CD1c-positive myeloid dendritic cell (primary cell): ENCODE measurements around the gene ABTB2.
A peak's percentile ranks its signal among the peaks of the same experiment; 100 is the strongest.
"Not testable (repeated sequence)": the region's sequence is repeated elsewhere in the genome, so short reads cannot be mapped to it uniquely, and the experiment has no call there.

ENCODE experiments used
- DNase-seq: peaks from one replicate; pipeline ENCODE4 v3.0.0-alpha.2; 2016; ENCODE audit errors: extremely low spot score

The ABTB2 gene

GRCh38 chr11:34262531-34263081, 95.2 kb downstream of the ABTB2 start:
- DNase-seq: no peak

- no peak for DNase-seq
These were observed 96.0 kb downstream of the ABTB2 start for GRCh38 chr11:34261820-34262219.

- no peak for DNase-seq
These were observed 96.7 kb downstream of the ABTB2 start for GRCh38 chr11:34261095-34261494.

GRCh38 chr11:34260072-34260575, 97.7 kb downstream of the ABTB2 start:
- no peak for DNase-seq

GRCh38 chr11:34259087-34259486, 98.7 kb downstream of the ABTB2 start:
- no peak for DNase-seq

- DNase-seq: no peak
These were observed 101.2 kb downstream of the ABTB2 start for GRCh38 chr11:34256626-34257025.

GRCh38 chr11:34256150-34256549, 101.7 kb downstream of the ABTB2 start:
- no peak for DNase-seq

- no peak for DNase-seq
These were observed 102.7 kb downstream of the ABTB2 start for GRCh38 chr11:34255101-34255500.

GRCh38 chr11:34254011-34254410, 103.8 kb downstream of the ABTB2 start:
- peak; percentile 17 for DNase-seq

GRCh38 chr11:34252651-34253050, 105.2 kb downstream of the ABTB2 start:
- DNase-seq: no peak

GRCh38 chr11:34252015-34252414, 105.8 kb downstream of the ABTB2 start:
- no peak for DNase-seq

GRCh38 chr11:34251589-34251980, 106.2 kb downstream of the ABTB2 start:
- DNase-seq: no peak

- DNase-seq: peak; percentile 94
These were observed 106.8 kb downstream of the ABTB2 start for GRCh38 chr11:34250732-34251588.

- DNase-seq: no peak
These were observed 107.6 kb downstream of the ABTB2 start for GRCh38 chr11:34250211-34250610.

GRCh38 chr11:34249439-34249838, 108.4 kb downstream of the ABTB2 start:
- DNase-seq: no peak

- not testable (repeated sequence) for DNase-seq
These were observed 111.3 kb downstream of the ABTB2 start for GRCh38 chr11:34246511-34246910.

GRCh38 chr11:34245041-34245440, 112.8 kb downstream of the ABTB2 start:
- no peak for DNase-seq

- peak; percentile 8 for DNase-seq
These were observed 114.0 kb downstream of the ABTB2 start for GRCh38 chr11:34243600-34244464.

GRCh38 chr11:34242037-34242625, 115.7 kb downstream of the ABTB2 start:
- DNase-seq: no peak

GRCh38 chr11:34240150-34240494, 117.7 kb downstream of the ABTB2 start:
- no peak for DNase-seq

- no peak for DNase-seq
These were observed 118.2 kb downstream of the ABTB2 start for GRCh38 chr11:34239465-34240149.
